Liver (tissue), 9 donors: ENCODE data around the gene ATP11A. TPM values are rescaled to one million over a fixed set of nuclear protein-coding genes. Genes with fewer than 3 reads are reported as not detected.

Source experiments
- DNase-seq: peaks from one replicate; pipeline ENCODE4 v3.0.0-alpha.2; 2017; ENCODE audit warnings: low spot score
- H3K27ac ChIP-seq, 2 donors: one replicate each; pipeline ENCODE4 v1.7.0; 2013; ENCODE audit warnings: inconsistent platforms in 2 of 2, low read length in 2 of 2, control low read depth in 1 of 2, low read depth in 1 of 2, mild to moderate bottlenecking in 1 of 2
- H3K27me3 ChIP-seq, 4 donors: one replicate each; pipeline versions ENCODE4 v1.6.1 to v1.7.0; 2013; ENCODE audit warnings: low read length in 3 of 4, inconsistent platforms in 1 of 4, mild to moderate bottlenecking in 1 of 4, moderate library complexity in 1 of 4; ENCODE audit not compliant: control insufficient read depth in 4 of 4, insufficient read depth in 4 of 4
- H3K36me3 ChIP-seq, 4 donors: one replicate each; pipeline versions ENCODE4 v1.6.1 to v1.7.0; 2013; ENCODE audit warnings: low read length in 3 of 4, mild to moderate bottlenecking in 3 of 4, low read depth in 1 of 4, moderate library complexity in 1 of 4; ENCODE audit not compliant: control insufficient read depth in 4 of 4, insufficient read depth in 3 of 4
- H3K4me1 ChIP-seq, 4 donors: one replicate each; pipeline versions ENCODE4 v1.6.1 to v1.7.0; 2013; ENCODE audit warnings: low read length in 3 of 4, mild to moderate bottlenecking in 3 of 4, moderate library complexity in 1 of 4; ENCODE audit not compliant: control insufficient read depth in 4 of 4, insufficient read depth in 4 of 4
- H3K4me3 ChIP-seq, 3 donors: one replicate each; pipeline versions ENCODE4 v1.6.1 to v1.7.0; 2013; ENCODE audit warnings: low read length in 3 of 3, control low read depth in 1 of 3, low read depth in 1 of 3, mild to moderate bottlenecking in 1 of 3
- H3K9ac ChIP-seq, 2 donors: one replicate each; pipeline ENCODE4 v1.7.0; 2013; ENCODE audit warnings: low read length in 2 of 2, mild to moderate bottlenecking in 2 of 2, moderate library complexity in 2 of 2, control low read depth in 1 of 2, low read depth in 1 of 2
- H3K9me3 ChIP-seq, 4 donors: one replicate each; pipeline versions ENCODE4 v1.6.1 to v1.7.0; 2013; ENCODE audit warnings: low read length in 3 of 4; ENCODE audit not compliant: control insufficient read depth in 4 of 4
- FOXA1 ChIP-seq: IDR thresholded peaks from 2 replicates; pipeline ENCODE4 v1.6.1; 2016; ENCODE audit warnings: antibody characterized with exemption
- GABPA ChIP-seq, 2 donors: IDR thresholded peaks in 1 of 2; conservative IDR thresholded peaks in 1 of 2; 2 replicates each; pipeline ENCODE4 v1.6.1; 2016; ENCODE audit warnings: antibody characterized with exemption in 2 of 2, mild to moderate bottlenecking in 1 of 2, moderate library complexity in 1 of 2
- HNF4A ChIP-seq, 2 donors: conservative IDR thresholded peaks; 2 replicates each; pipeline ENCODE4 v1.6.1; 2016; ENCODE audit warnings: antibody characterized with exemption in 2 of 2, mild to moderate bottlenecking in 2 of 2
- HNF4G ChIP-seq: IDR thresholded peaks from 2 replicates; pipeline ENCODE4 v1.6.1; 2016; ENCODE audit warnings: antibody characterized with exemption
- NR2F2 ChIP-seq: IDR thresholded peaks from 2 replicates; pipeline ENCODE4 v1.6.1; 2016; ENCODE audit warnings: antibody characterized with exemption
- RAD21 ChIP-seq, 2 donors: IDR thresholded peaks; 2 replicates each; pipeline ENCODE4 v1.6.1; 2016; ENCODE audit warnings: antibody characterized with exemption in 2 of 2, mild to moderate bottlenecking in 2 of 2
- REST ChIP-seq: IDR thresholded peaks from 2 replicates; pipeline ENCODE4 v1.6.1; 2016; ENCODE audit warnings: antibody characterized with exemption, mild to moderate bottlenecking
- SP1 ChIP-seq: IDR thresholded peaks from 2 replicates; pipeline ENCODE4 v1.6.1; 2018; ENCODE audit warnings: antibody characterized with exemption, mild to moderate bottlenecking
- YY1 ChIP-seq: IDR thresholded peaks from 2 replicates; pipeline ENCODE4 v1.6.1; 2016; ENCODE audit warnings: antibody characterized with exemption, mild to moderate bottlenecking
- ZBTB33 ChIP-seq: IDR thresholded peaks from 2 replicates; pipeline ENCODE4 v1.6.1; 2016; ENCODE audit warnings: antibody characterized with exemption
- WGBS: extraction: QIAGEN DNeasy Blood & Tissue Kit; methylation state at CpG from one replicate; pipeline ENCODE4 v1.1.7; 2013; 5-methylcytosine and 5-hydroxymethylcytosine counted together
- polyA plus RNA-seq, 2 donors: library from polyadenylated mRNA; stranded (reverse) in 1 of 2; unstranded in 1 of 2; fragments of 200-250 nt in 1 of 2; fragments of >200 nt in 1 of 2; fragmentation: Nextera tagmentation in 1 of 2; extraction: Ambion mirVana in 1 of 2; gene quantifications; one replicate each; pipeline versions ENCODE4 v1.2.1 to v1.2.3, GENCODE V29; 2013 to 2015
- total RNA-seq, 2 donors: library from RNA; depleted of rRNA; stranded (reverse); fragments of >200 nt; gene quantifications; one replicate each; pipeline ENCODE4 v1.2.3, GENCODE V29; 2014
- donor health status: healthy.
- donor health status: healthy.
- donor health status: healthy.
- donor health status: healthy.
- donor health status: healthy.

Gene ATP11A
- total and polyA plus RNA-seq, 4 donors: 8.7 to 27.9 (median 13.8) TPM

- no peak for DNase-seq
- 97% methylated on average over 29 of the region's 29 CpGs for WGBS
- H3K9me3 ChIP-seq: no peaks in the 10 kb centered on the region
- no peak overlapping the region for H3K27ac ChIP-seq
- H3K27me3 ChIP-seq: no peaks in the 10 kb centered on the region
- TF ChIP-seq RAD21 (IDR thresholded peaks at IDR 0.05): no peak
- no peak for TF ChIP-seq FOXA1
- TF ChIP-seq SP1: no peak
- TF ChIP-seq ZBTB33: no peak
- no peak for TF ChIP-seq YY1
- TF ChIP-seq REST: no peak
- no peak for TF ChIP-seq HNF4A (conservative IDR thresholded peaks at IDR 0.05)
- no peaks in the 10 kb centered on the region for H3K36me3 ChIP-seq
- no peak overlapping the region for H3K4me3 ChIP-seq
- peaks cover 0 to 2% (median 0%) of the 10 kb centered on the region in 4 donors for H3K4me1 ChIP-seq
- H3K9ac ChIP-seq: no peak overlapping the region
Measured at GRCh38 chr13:112754281-112755025, 64.6 kb downstream of the ATP11A start.

- Histone ChIP-seq H3K36me3 (no peaks in the 10 kb centered on the region), H3K27me3 (no peaks in the 10 kb centered on the region), H3K27ac (no peak overlapping the region), H3K9ac (no peak overlapping the region), H3K4me3 (no peak overlapping the region), H3K4me1 (peaks cover 0 to 2% (median under 1%) of the 10 kb centered on the region in 4 donors), H3K9me3 (no peaks in the 10 kb centered on the region)
- no peak for DNase-seq
- no peak for TF ChIP-seq NR2F2
- TF ChIP-seq REST: no peak
- no peak for TF ChIP-seq HNF4G
- TF ChIP-seq FOXA1: no peak
- no peak for TF ChIP-seq GABPA (IDR thresholded peaks at IDR 0.05 in 1 of 2, conservative IDR thresholded peaks at IDR 0.05 in 1 of 2)
- WGBS: 96% methylated on average over 15 of the region's 15 CpGs
Measured at GRCh38 chr13:112755331-112755730, 65.5 kb downstream of the ATP11A start.
